GM12892 (cell line): Measurements from ENCODE around the gene SPINDOC.

Experiments
- POLR2A ChIP-seq: IDR thresholded peaks from 2 replicates; pipeline ENCODE4 v1.6.1; 2011; ENCODE audit warnings: low read depth, low read length, control low read depth
- POLR2AphosphoS5 ChIP-seq: IDR thresholded peaks from 2 replicates; pipeline ENCODE4 v1.6.1; 2011; ENCODE audit warnings: low read depth, low read length, control low read depth
- TAF1 ChIP-seq: IDR thresholded peaks from 2 replicates; pipeline ENCODE4 v1.6.1; 2011; ENCODE audit warnings: low read depth, mild to moderate bottlenecking, control low read depth, low read length, borderline replicate concordance

DNA sequence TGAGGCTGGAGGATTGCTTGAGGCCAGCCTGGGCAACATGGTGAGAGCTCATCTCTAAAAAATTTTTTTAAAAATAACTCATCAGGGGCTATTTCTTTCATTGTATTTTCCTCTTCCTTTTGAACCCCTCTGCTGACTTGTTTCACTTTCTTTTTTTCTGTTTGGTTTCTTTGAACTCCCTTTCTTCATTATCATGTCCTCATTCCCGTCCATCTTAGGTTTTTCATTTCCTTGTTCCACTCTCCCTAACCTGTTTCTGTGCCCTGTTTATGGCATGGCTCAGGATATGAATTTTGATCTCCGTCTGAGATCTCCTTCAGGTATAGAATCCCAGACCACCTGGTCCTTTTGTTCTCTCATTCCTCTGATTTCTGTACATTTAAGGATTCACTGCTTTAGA lies 38.1 kb downstream of the SPINDOC start:
- TF ChIP-seq POLR2A (no peak), POLR2AphosphoS5 (no peak), TAF1 (no peak)
